Thoracic aorta (tissue), 2 donors: ENCODE data around the gene EMP2. TPM values are rescaled to one million over a fixed set of nuclear protein-coding genes. Genes with fewer than 3 reads are reported as not detected.

Experiments used
- ATAC-seq: fragments of 150-250 bp; one replicate; pipeline ENCODE4 v1.8.0; 2017; ENCODE audit warnings: low read depth; ENCODE audit not compliant: insufficient number of reproducible peaks, low FRiP score
- DNase-seq: peaks from one replicate; pipeline ENCODE4 v3.0.0-alpha.2; 2020; ENCODE audit warnings: low spot score
- H3K27ac ChIP-seq, 2 donors: fragments of 200-600 bp; sonication (generic); 1 replicate in 1 of 2; 2 replicates in 1 of 2; pipeline ENCODE4 v1.5.1; 2016; ENCODE audit warnings: mild to moderate bottlenecking in 2 of 2, moderate library complexity in 2 of 2
- H3K27me3 ChIP-seq: fragments of 200-600 bp; sonication (generic); replicated peaks from 2 replicates; pipeline ENCODE4 v1.6.0; 2016; ENCODE audit warnings: mild to moderate bottlenecking; ENCODE audit not compliant: insufficient read depth
- H3K36me3 ChIP-seq: fragments of 200-600 bp; sonication (generic); one replicate; pipeline ENCODE4 v1.5.1; 2016
- H3K4me1 ChIP-seq, 2 donors: fragments of 200-600 bp; sonication (generic); 1 replicate in 1 of 2; 2 replicates in 1 of 2; pipeline versions ENCODE4 v1.5.1 to v1.6.0; 2016; ENCODE audit warnings: low read depth in 2 of 2, mild to moderate bottlenecking in 1 of 2; ENCODE audit not compliant: control insufficient read depth in 1 of 2
- H3K4me3 ChIP-seq: fragments of 200-600 bp; sonication (generic); 2 replicates; pipeline ENCODE4 v1.5.1; 2016; ENCODE audit warnings: mild to moderate bottlenecking
- H3K9me3 ChIP-seq: fragments of 200-600 bp; sonication (generic); 2 replicates; pipeline ENCODE4 v1.5.1; 2016
- total RNA-seq, 2 donors: library from RNA; depleted of rRNA; stranded (reverse); fragments of >200 nt; gene quantifications; one replicate each; pipeline versions ENCODE4 v1.1.0 to v1.2.3, GENCODE V29; 2016
- TF ChIP-seq, protein P1 (sequence below): fragments of 200-600 bp; sonication (generic); IDR thresholded peaks from one replicate; pipeline ENCODE4 v1.5.1; 2019; ENCODE audit warnings: antibody characterized with exemption

The EMP2 gene
- total RNA-seq, 2 donors from 2014 or later: 84.7 to 110 TPM

DNA sequence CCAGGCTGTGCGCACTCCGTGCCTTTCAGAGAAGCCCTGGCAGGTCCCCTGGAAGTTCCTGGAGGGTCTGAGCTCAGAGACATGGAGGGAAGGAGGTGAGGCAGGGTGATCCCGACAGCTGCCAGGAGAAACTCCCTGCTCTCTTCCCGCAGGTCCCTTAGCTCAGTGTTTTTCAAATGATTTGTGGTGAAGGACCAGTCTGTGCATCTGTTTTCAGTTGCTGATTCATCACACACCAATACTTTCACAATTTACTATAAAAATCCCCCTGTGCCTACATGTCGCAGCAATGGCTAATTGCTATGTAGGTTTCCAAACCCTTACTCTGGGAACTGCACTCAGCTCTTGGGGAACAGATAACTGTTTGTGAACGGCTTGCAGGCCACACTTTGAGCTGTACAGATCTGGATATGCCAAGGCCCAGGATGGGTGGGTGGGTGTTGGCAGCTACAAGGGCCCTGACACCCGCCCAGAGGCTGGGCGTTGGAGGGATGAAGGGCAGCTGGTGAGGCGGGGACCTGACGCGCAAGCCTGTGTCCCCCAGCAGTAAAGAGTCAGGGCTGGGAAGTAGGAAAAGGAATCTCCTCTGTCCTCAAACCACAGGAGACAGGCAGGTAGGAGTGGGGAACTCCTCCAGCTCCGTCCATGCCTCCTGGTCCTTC, 20.5 kb upstream of the EMP2 start:
- H3K4me3 ChIP-seq: no peak overlapping the region
- H3K27me3 ChIP-seq: no peaks in the 10 kb centered on the region
- no peak overlapping the region for H3K27ac ChIP-seq
- DNase-seq: no peak
- TF ChIP-seq, protein P1, sequence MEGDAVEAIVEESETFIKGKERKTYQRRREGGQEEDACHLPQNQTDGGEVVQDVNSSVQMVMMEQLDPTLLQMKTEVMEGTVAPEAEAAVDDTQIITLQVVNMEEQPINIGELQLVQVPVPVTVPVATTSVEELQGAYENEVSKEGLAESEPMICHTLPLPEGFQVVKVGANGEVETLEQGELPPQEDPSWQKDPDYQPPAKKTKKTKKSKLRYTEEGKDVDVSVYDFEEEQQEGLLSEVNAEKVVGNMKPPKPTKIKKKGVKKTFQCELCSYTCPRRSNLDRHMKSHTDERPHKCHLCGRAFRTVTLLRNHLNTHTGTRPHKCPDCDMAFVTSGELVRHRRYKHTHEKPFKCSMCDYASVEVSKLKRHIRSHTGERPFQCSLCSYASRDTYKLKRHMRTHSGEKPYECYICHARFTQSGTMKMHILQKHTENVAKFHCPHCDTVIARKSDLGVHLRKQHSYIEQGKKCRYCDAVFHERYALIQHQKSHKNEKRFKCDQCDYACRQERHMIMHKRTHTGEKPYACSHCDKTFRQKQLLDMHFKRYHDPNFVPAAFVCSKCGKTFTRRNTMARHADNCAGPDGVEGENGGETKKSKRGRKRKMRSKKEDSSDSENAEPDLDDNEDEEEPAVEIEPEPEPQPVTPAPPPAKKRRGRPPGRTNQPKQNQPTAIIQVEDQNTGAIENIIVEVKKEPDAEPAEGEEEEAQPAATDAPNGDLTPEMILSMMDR: no peak
- no peaks in the 10 kb centered on the region for H3K4me1 ChIP-seq
- H3K9me3 ChIP-seq: no peaks in the 10 kb centered on the region
- no peak for ATAC-seq
- no peaks in the 10 kb centered on the region for H3K36me3 ChIP-seq

GRCh38 chr16:10599626-10600025, 19.2 kb upstream of the EMP2 start:
- H3K9me3 ChIP-seq: no peaks in the 10 kb centered on the region
- no peaks in the 10 kb centered on the region for H3K36me3 ChIP-seq
- H3K27ac ChIP-seq: no peak overlapping the region
- no peak for DNase-seq
- no peaks in the 10 kb centered on the region for H3K27me3 ChIP-seq
- no peak overlapping the region for H3K4me3 ChIP-seq
- no peaks in the 10 kb centered on the region for H3K4me1 ChIP-seq
- TF ChIP-seq, protein P1: no peak
- ATAC-seq: no peak

- ATAC-seq: no peak
- no peak for DNase-seq
- H3K27ac ChIP-seq: no peak overlapping the region
- no peak overlapping the region for H3K4me3 ChIP-seq
- no peaks in the 10 kb centered on the region for H3K4me1 ChIP-seq
- no peaks in the 10 kb centered on the region for H3K36me3 ChIP-seq
- H3K9me3 ChIP-seq: no peaks in the 10 kb centered on the region
- no peaks in the 10 kb centered on the region for H3K27me3 ChIP-seq
- TF ChIP-seq, protein P1: no peak
Measured at GRCh38 chr16:10598157-10598556, 17.8 kb upstream of the EMP2 start.

DNA sequence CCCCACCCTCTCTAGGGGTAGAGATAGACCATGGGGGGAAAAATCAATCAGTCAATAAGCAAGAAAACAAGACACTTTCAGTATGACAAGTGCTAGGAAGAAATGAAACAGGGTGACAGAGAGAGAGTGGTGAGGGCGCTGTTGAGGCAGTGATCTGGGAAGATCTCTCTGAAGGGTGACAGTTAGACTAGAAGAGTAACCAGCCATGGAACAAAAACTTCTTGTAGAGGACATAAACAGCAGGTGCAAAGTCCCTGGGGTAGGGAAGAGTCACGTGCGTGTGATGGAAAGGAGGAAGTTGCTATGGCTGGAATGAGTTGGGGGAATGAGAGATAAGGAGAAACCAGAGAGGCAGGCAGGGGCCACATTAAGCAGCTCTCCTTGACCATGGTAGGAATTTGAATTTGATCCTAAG, 16.8 kb upstream of the EMP2 start:
- Histone ChIP-seq H3K9me3 (no peaks in the 10 kb centered on the region), H3K27me3 (no peaks in the 10 kb centered on the region), H3K36me3 (no peaks in the 10 kb centered on the region), H3K27ac (no peak overlapping the region), H3K4me3 (no peak overlapping the region), H3K4me1 (no peaks in the 10 kb centered on the region)
- TF ChIP-seq, protein P1: no peak
- ATAC-seq (no peak), DNase-seq (no peak)

DNA sequence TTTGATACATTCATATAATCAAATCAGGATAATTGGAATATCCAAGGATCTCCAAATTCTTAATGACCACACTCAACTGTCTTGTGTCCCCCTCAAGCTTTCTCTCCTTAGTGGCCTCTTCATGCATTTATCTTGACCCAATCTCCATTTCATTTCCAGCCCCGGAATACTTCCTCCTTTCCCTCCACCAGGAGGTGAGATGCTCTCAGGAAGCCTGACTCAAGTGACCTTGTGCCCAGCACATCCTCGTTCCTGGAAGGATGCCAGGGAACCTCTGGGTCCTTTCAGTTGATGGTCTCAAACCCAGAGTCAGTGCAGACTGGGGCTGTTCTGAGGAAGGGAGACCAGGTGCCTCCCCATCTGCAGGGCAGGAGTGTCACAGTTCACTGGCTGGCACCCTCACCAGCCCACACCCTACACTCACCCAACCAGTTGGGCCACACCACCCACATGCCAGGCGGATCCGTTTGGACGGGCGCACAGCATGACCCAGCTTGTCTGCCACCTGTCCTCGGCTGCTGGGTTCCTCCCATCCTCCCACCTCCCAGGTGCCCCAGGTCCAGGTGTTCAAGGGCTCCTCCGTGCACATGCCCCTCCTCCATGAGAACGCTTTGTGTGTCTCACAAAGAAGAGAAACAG, 14.0 kb upstream of the EMP2 start:
- H3K9me3 ChIP-seq: no peaks in the 10 kb centered on the region
- TF ChIP-seq, protein P1: no peak
- H3K4me3 ChIP-seq: no peak overlapping the region
- DNase-seq: no peak
- H3K4me1 ChIP-seq: no peaks in the 10 kb centered on the region
- H3K27me3 ChIP-seq: no peaks in the 10 kb centered on the region
- H3K36me3 ChIP-seq: no peaks in the 10 kb centered on the region
- ATAC-seq: no peak
- H3K27ac ChIP-seq: no peak overlapping the region
